ENCODE measurements around the gene MYO5B. TPM values are rescaled to one million over a fixed set of nuclear protein-coding genes. Genes with fewer than 3 reads are reported as not detected.

MYO5B gene
- total RNA-seq, 1 donor from 2014 or later, result 1.5 TPM

DNA sequence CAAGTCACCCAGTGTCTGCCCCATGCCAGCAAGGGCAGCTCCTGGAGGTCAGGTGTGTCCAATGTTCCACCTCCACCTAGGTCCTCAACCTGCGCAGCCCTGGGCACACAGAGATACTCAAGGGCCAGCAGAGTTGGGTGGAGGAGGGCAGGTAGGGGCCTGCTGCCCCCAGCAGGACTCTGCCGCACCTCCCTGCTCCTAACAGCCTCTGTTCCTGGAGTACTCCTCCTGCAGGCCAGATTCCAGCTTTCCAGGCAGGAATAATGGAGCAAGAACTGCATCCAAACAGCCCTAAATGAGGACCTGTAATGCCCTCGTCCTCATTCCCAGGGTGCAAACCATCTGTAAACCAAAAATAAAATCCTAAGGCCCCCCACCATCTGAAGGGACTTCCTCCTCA is 337.2 kb downstream of the MYO5B start:
- H3K27me3 Mint-ChIP-seq (ENCODE audit: unreplicated experiment), result no peaks in the 10 kb centered on the region
- H3K36me3 Mint-ChIP-seq (ENCODE audit: low read depth, unreplicated experiment), result no peaks in the 10 kb centered on the region
- H3K4me1 Mint-ChIP-seq (ENCODE audit: unreplicated experiment), result peaks cover 18% of the 10 kb centered on the region
- H3K4me3 Mint-ChIP-seq (ENCODE audit: unreplicated experiment), result no peak overlapping the region
- no peaks in the 10 kb centered on the region for H3K9me3 Mint-ChIP-seq (ENCODE audit: unreplicated experiment)
- no peak for DNase-seq (ENCODE audit: low spot score)
- H3K27ac Mint-ChIP-seq (ENCODE audit: unreplicated experiment), result no peak overlapping the region
- TF ChIP-seq, protein P1, sequence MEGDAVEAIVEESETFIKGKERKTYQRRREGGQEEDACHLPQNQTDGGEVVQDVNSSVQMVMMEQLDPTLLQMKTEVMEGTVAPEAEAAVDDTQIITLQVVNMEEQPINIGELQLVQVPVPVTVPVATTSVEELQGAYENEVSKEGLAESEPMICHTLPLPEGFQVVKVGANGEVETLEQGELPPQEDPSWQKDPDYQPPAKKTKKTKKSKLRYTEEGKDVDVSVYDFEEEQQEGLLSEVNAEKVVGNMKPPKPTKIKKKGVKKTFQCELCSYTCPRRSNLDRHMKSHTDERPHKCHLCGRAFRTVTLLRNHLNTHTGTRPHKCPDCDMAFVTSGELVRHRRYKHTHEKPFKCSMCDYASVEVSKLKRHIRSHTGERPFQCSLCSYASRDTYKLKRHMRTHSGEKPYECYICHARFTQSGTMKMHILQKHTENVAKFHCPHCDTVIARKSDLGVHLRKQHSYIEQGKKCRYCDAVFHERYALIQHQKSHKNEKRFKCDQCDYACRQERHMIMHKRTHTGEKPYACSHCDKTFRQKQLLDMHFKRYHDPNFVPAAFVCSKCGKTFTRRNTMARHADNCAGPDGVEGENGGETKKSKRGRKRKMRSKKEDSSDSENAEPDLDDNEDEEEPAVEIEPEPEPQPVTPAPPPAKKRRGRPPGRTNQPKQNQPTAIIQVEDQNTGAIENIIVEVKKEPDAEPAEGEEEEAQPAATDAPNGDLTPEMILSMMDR (IDR thresholded peaks at IDR 0.05; ENCODE audit: unreplicated experiment), result no peak

- H3K27me3 Mint-ChIP-seq (ENCODE audit: unreplicated experiment), result no peaks in the 10 kb centered on the region
- TF ChIP-seq, protein P1 (IDR thresholded peaks at IDR 0.05; ENCODE audit: unreplicated experiment), result no peak
- no peak overlapping the region for H3K27ac Mint-ChIP-seq (ENCODE audit: unreplicated experiment)
- no peak overlapping the region for H3K4me3 Mint-ChIP-seq (ENCODE audit: unreplicated experiment)
- no peaks in the 10 kb centered on the region for H3K36me3 Mint-ChIP-seq (ENCODE audit: low read depth, unreplicated experiment)
- H3K4me1 Mint-ChIP-seq (ENCODE audit: unreplicated experiment), result peaks cover 18% of the 10 kb centered on the region
- no peak for DNase-seq (ENCODE audit: low spot score)
- no peaks in the 10 kb centered on the region for H3K9me3 Mint-ChIP-seq (ENCODE audit: unreplicated experiment)
Measured at GRCh38 chr18:49856496-49856895, 338.5 kb downstream of the MYO5B start.

- H3K36me3 Mint-ChIP-seq (ENCODE audit: low read depth, unreplicated experiment), result no peaks in the 10 kb centered on the region
- H3K27ac Mint-ChIP-seq (ENCODE audit: unreplicated experiment), result no peak overlapping the region
- H3K9me3 Mint-ChIP-seq (ENCODE audit: unreplicated experiment), result no peaks in the 10 kb centered on the region
- H3K4me1 Mint-ChIP-seq (ENCODE audit: unreplicated experiment), result peaks cover 18% of the 10 kb centered on the region
- no peaks in the 10 kb centered on the region for H3K27me3 Mint-ChIP-seq (ENCODE audit: unreplicated experiment)
- TF ChIP-seq, protein P1 (IDR thresholded peaks at IDR 0.05; ENCODE audit: unreplicated experiment), result no peak
- no peak for DNase-seq (ENCODE audit: low spot score)
- H3K4me3 Mint-ChIP-seq (ENCODE audit: unreplicated experiment), result no peak overlapping the region
Measured at GRCh38 chr18:49855711-49856415, 339.1 kb downstream of the MYO5B start.

DNA sequence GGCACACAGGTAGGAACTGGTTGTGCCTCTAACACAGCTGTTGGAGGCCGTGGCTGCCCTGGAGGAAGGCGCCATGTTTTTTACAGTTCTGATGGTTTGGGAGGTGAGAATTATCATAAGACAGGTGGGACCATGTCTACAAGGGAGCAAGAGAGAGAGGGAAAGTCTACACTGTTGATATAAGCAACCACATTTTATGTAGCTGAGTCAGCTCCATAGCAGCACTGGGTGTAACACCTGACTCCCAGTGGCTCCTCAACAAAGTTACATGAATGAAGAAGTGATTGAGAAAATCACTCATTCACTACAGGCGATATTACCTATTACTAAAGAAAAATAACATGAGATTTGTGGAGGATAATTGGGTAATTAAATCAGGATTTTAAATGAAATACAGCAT is 340.3 kb downstream of the MYO5B start:
- peaks cover 2% of the 10 kb centered on the region for H3K27me3 Mint-ChIP-seq (ENCODE audit: unreplicated experiment)
- TF ChIP-seq, protein P1 (IDR thresholded peaks at IDR 0.05; ENCODE audit: unreplicated experiment), result no peak
- no peak overlapping the region for H3K4me3 Mint-ChIP-seq (ENCODE audit: unreplicated experiment)
- H3K27ac Mint-ChIP-seq (ENCODE audit: unreplicated experiment), result no peak overlapping the region
- no peak for DNase-seq (ENCODE audit: low spot score)
- H3K9me3 Mint-ChIP-seq (ENCODE audit: unreplicated experiment), result no peaks in the 10 kb centered on the region
- peaks cover 14% of the 10 kb centered on the region for H3K4me1 Mint-ChIP-seq (ENCODE audit: unreplicated experiment)
- no peaks in the 10 kb centered on the region for H3K36me3 Mint-ChIP-seq (ENCODE audit: low read depth, unreplicated experiment)

DNA sequence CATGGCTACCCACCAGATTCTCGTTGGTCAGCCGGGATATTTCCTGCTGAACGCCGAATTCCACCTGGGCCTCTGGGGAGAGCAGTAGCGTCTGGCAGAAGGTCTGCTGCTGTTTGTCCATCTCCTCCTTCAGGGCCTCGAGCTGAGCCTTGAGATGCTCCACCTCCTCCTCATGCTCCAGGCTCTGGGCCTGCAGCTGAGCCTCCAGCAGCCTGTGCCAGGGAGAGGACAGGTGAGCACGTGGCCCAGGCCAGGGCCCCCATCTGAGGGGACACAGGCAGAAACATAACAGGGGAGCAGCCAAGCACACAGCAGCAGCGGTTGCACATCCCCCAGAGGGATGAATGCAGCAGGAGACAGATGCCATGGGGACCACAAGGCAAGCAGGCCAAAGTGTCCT is 341.5 kb downstream of the MYO5B start:
- no peak for DNase-seq (ENCODE audit: low spot score)
- Mint-ChIP-seq H3K9me3 (ENCODE audit: unreplicated experiment) (no peaks in the 10 kb centered on the region), H3K36me3 (ENCODE audit: low read depth, unreplicated experiment) (no peaks in the 10 kb centered on the region), H3K4me3 (ENCODE audit: unreplicated experiment) (no peak overlapping the region), H3K27me3 (ENCODE audit: unreplicated experiment) (peaks cover 8% of the 10 kb centered on the region), H3K27ac (ENCODE audit: unreplicated experiment) (no peak overlapping the region), H3K4me1 (ENCODE audit: unreplicated experiment) (peaks cover 6% of the 10 kb centered on the region)
- TF ChIP-seq, protein P1 (IDR thresholded peaks at IDR 0.05; ENCODE audit: unreplicated experiment), result no peak
